HepG2 (cell line): ENCODE results near the gene CDH13. TPM values are rescaled to one million over a fixed set of nuclear protein-coding genes. Genes with fewer than 3 reads are reported as not detected.

Experiments used
- ATF3 ChIP-seq: sonication (generic); formaldehyde crosslinking; IDR thresholded peaks from 2 replicates; pipeline ENCODE4 v1.4.0; 2020; ENCODE audit warnings: missing genetic modification reagents
- ESRRA ChIP-seq: sonication (generic); formaldehyde crosslinking; IDR thresholded peaks from 2 replicates; pipeline ENCODE4 v1.5.1; 2020; ENCODE audit warnings: mild to moderate bottlenecking, low read depth, missing genetic modification reagents
- IKZF1 ChIP-seq: fragments of 450-650 bp; IDR thresholded peaks from 2 replicates; pipeline ENCODE4 v1.7.1; 2016
- NR0B2 ChIP-seq: sonication (generic); formaldehyde crosslinking; IDR thresholded peaks from 2 replicates; pipeline ENCODE4 v1.4.0; 2020; ENCODE audit warnings: mild to moderate bottlenecking, missing genetic modification reagents
- REPIN1 ChIP-seq: sonication (generic); formaldehyde crosslinking; IDR thresholded peaks from 2 replicates; pipeline ENCODE4 v1.8.0; 2022; ENCODE audit warnings: missing genetic modification reagents, low read depth, mild to moderate bottlenecking, borderline replicate concordance
- SALL2 ChIP-seq: sonication (generic); formaldehyde crosslinking; IDR thresholded peaks from 2 replicates; pipeline ENCODE4 v1.8.1; 2023; ENCODE audit warnings: mild to moderate bottlenecking, missing genetic modification reagents, inconsistent platforms
- SIX1 ChIP-seq: sonication (generic); formaldehyde crosslinking; IDR thresholded peaks from 2 replicates; pipeline ENCODE4 v1.4.0; 2020; ENCODE audit warnings: missing genetic modification reagents, borderline replicate concordance
- SRSF4 ChIP-seq: fragments of 200-400 bp; formaldehyde crosslinking; IDR thresholded peaks from one replicate; pipeline ENCODE4 v1.6.1; 2018; ENCODE audit warnings: mild to moderate bottlenecking, low read depth, low read length, moderate library complexity; ENCODE audit not compliant: poor library complexity, severe bottlenecking
- ZFP37 ChIP-seq: sonication (generic); formaldehyde crosslinking; IDR thresholded peaks from 2 replicates; pipeline ENCODE4 v1.4.0; 2020; ENCODE audit warnings: missing genetic modification reagents, borderline replicate concordance
- ZNF18 ChIP-seq: sonication (generic); formaldehyde crosslinking; IDR thresholded peaks from 2 replicates; pipeline ENCODE4 v1.8.0; 2022; ENCODE audit warnings: mild to moderate bottlenecking, missing genetic modification reagents; ENCODE audit not compliant: insufficient replicate concordance
- ZNF564 ChIP-seq: sonication (generic); formaldehyde crosslinking; IDR thresholded peaks from 2 replicates; pipeline ENCODE4 v1.8.1; 2023; ENCODE audit warnings: mild to moderate bottlenecking, missing genetic modification reagents
- ZNF616 ChIP-seq: sonication (generic); formaldehyde crosslinking; IDR thresholded peaks from 2 replicates; pipeline ENCODE4 v1.5.0; 2020; ENCODE audit warnings: low read depth, mild to moderate bottlenecking, missing genetic modification reagents
- polyA plus RNA-seq, 8 experiments: library from polyadenylated mRNA; depleted of rRNA in 3 of 8; stranded (reverse) in 7 of 8; unstranded in 1 of 8; fragments of >200 nt; fragmentation: Illumina TruSeq in 4 of 8; extraction: Trizol in 4 of 8; gene quantifications; 2 replicates each; pipeline versions ENCODE4 v1.2.1 to v1.2.3, GENCODE V29; 2011 to 2016; ENCODE audit warnings: low read depth in 4 of 8, missing spikeins in 1 of 8, mixed read lengths in 1 of 8; ENCODE audit not compliant: insufficient read depth in 1 of 8
- total RNA-seq, 5 experiments: library from RNA; depleted of rRNA; stranded (reverse); fragments of >200 nt; fragmentation: Illumina TruSeq; extraction: Trizol; gene quantifications; 2 replicates each; pipeline ENCODE4 v1.2.3, GENCODE V29; 2016; ENCODE audit warnings: low read depth in 1 of 5

The CDH13 gene
- total and polyA plus RNA-seq, 2 of the 13 experiments (the other 11 are each of a cell fraction or from before 2014, with no cell fraction given): not detected

- peak; percentile 85 for TF ChIP-seq ATF3 (CRISPR knock-in tag)
- 0 out of 2 replicates have a peak, but pooled peaks have one; percentile 34 for TF ChIP-seq ZNF616
- 0 out of 2 replicates have a peak, but pooled peaks have one; percentile 44 for TF ChIP-seq ZFP37 (CRISPR knock-in tag)
- peak; percentile 87 for TF ChIP-seq ESRRA (CRISPR knock-in tag)
- peak; percentile 36; the same call in 1 of the 2 replicates for TF ChIP-seq REPIN1
- TF ChIP-seq SRSF4: no peak
- no peak for TF ChIP-seq ZNF18 (CRISPR knock-in tag)
- no peak for TF ChIP-seq IKZF1
- no peak for TF ChIP-seq NR0B2 (CRISPR knock-in tag)
- TF ChIP-seq SIX1: no peak
- TF ChIP-seq ZNF564 (CRISPR knock-in tag): no peak
- no peak for TF ChIP-seq SALL2 (CRISPR knock-in tag)
Measured at GRCh38 chr16:83813823-83814658, 1187.3 kb downstream of the CDH13 start (continued).
